OCI-LY7 (cell line): ENCODE results near the gene DGKD. TPM values are rescaled to one million over a fixed set of nuclear protein-coding genes. Genes with fewer than 3 reads are reported as not detected.

ENCODE experiments used
- BruUV-seq: library from RNA; stranded (reverse); fragments of 400-500 nt; replicated peaks from 2 replicates; lab custom pipeline; 2021; lab: Mats Ljungman, UMichigan
- CTCF ChIA-PET: fragments of 300-600 bp; sonication (Branson Sonifier 250); formaldehyde crosslinking; loops from one replicate; lab custom pipeline; 2022; ENCODE audit warnings: antibody characterized with exemption; ENCODE audit not compliant: unreplicated experiment; lab: Charles Lee
- POLR2A ChIA-PET: fragments of 300-600 bp; sonication (Branson Sonifier 250); formaldehyde crosslinking; loops from one replicate; lab custom pipeline; 2022; ENCODE audit warnings: antibody characterized with exemption; lab: Charles Lee
- DNase-seq: peaks from one replicate; pipeline ENCODE4 v3.0.0-alpha.2; 2015; ENCODE audit warnings: low spot score
- H2AFZ ChIP-seq: fragments of 200-600 bp; sonication (generic), shearing (Covaris generic); 2 replicates; pipeline ENCODE4 v1.6.1; 2014; ENCODE audit warnings: mild to moderate bottlenecking, antibody characterized with exemption, low read length, moderate library complexity
- H3K27ac ChIP-seq: fragments of 200-600 bp; sonication (generic); 2 replicates; pipeline ENCODE4 v1.5.1; 2014; ENCODE audit warnings: mixed run types, low read depth, mild to moderate bottlenecking, moderate library complexity, low read length, inconsistent platforms; ENCODE audit not compliant: poor library complexity, severe bottlenecking
- H3K36me3 ChIP-seq: fragments of 200-600 bp; sonication (generic); 2 replicates; pipeline ENCODE4 v1.6.1; 2014; ENCODE audit warnings: mild to moderate bottlenecking, antibody characterized with exemption, low read length, moderate library complexity, mixed read lengths; ENCODE audit not compliant: insufficient read depth
- H3K4me1 ChIP-seq: fragments of 200-600 bp; sonication (generic); 2 replicates; pipeline ENCODE4 v1.5.1; 2014; ENCODE audit warnings: mild to moderate bottlenecking, low read length; ENCODE audit not compliant: insufficient read depth, poor library complexity, severe bottlenecking
- H3K4me2 ChIP-seq: fragments of 200-600 bp; sonication (generic); 2 replicates; pipeline ENCODE4 v1.6.1; 2014; ENCODE audit warnings: mild to moderate bottlenecking, low read length
- H3K4me3 ChIP-seq: fragments of 200-600 bp; sonication (generic); 2 replicates; pipeline ENCODE4 v1.5.1; 2014; ENCODE audit warnings: mild to moderate bottlenecking, low read depth, low read length; ENCODE audit not compliant: poor library complexity, severe bottlenecking
- H3K79me2 ChIP-seq: fragments of 200-600 bp; sonication (generic); 2 replicates; pipeline ENCODE4 v1.6.1; 2016; ENCODE audit warnings: low read depth, mild to moderate bottlenecking, low read length, moderate library complexity, mixed read lengths; ENCODE audit not compliant: insufficient read depth
- H3K9me2 ChIP-seq: fragments of 200-600 bp; sonication (generic); 2 replicates; pipeline ENCODE4 v1.6.1; 2016; ENCODE audit warnings: mild to moderate bottlenecking, low read length, mixed read lengths; ENCODE audit not compliant: insufficient read depth
- H3K9me3 ChIP-seq: fragments of 200-600 bp; sonication (generic); 2 replicates; pipeline ENCODE4 v1.6.1; 2014; ENCODE audit warnings: mild to moderate bottlenecking, mixed run types, low read length, mixed read lengths
- H4K20me1 ChIP-seq: fragments of 200-600 bp; sonication (generic); 2 replicates; pipeline ENCODE4 v1.6.1; 2014; ENCODE audit warnings: mild to moderate bottlenecking, antibody characterized with exemption, low read length, moderate library complexity, mixed read lengths; ENCODE audit not compliant: insufficient read depth
- CTCF ChIP-seq: fragments of 200-600 bp; sonication (generic); conservative IDR thresholded peaks from 2 replicates; pipeline ENCODE4 v1.5.1; 2014; ENCODE audit warnings: mild to moderate bottlenecking, antibody characterized with exemption, low read length, moderate library complexity, mixed read lengths
- EZH2phosphoT487 ChIP-seq: fragments of 200-600 bp; sonication (generic); IDR thresholded peaks from 2 replicates; pipeline ENCODE4 v1.6.1; 2018; ENCODE audit warnings: low read depth, borderline replicate concordance, mild to moderate bottlenecking, mixed run types, antibody characterized with exemption, low read length, moderate library complexity, mixed read lengths
- intact Hi-C: fragments of 100-400 bp; cut with micrococcal nuclease; formaldehyde crosslinking; loops from one replicate; pipeline ENCODE4 v1.10.0; 2022; ENCODE audit not compliant: unreplicated experiment
- total RNA-seq, 2 experiments: library from RNA; depleted of rRNA in 1 of 2; stranded (reverse); fragments of >200 nt in 1 of 2; shearing (Covaris generic) in 1 of 2; gene quantifications; 2 replicates each; pipeline ENCODE4 v1.2.3, GENCODE V29; 2014 to 2022

Gene DGKD
- total RNA-seq, 2 experiments from 2014 or later, result 62.9 to 271 TPM

GRCh38 chr2:233433029-233433428 is 78.7 kb downstream of the DGKD start:
- CTCF ChIA-PET, result no interaction called here
- intact Hi-C loops, result no loop called here

DNA sequence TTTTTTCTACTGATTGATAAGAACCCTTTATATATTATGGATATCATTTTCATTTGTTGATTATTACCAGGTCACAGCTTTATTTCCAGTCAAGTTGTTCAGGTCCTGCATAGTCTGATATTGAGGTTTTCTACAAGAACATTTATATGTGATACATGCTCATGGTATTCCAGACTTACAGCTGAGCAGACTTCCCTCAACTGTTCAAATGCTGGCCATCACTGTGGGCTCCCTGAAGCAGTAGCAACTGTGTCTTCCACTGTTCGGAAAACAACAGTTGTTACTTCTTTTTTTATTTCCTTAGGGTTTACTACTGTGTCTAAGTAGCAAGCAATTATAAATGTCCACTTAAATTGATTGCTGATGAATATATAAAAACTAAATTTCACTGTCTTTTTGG is 79.5 kb downstream of the DGKD start:
- intact Hi-C loops, result no loop called here
- no peak for TF ChIP-seq EZH2phosphoT487
- TF ChIP-seq CTCF, result no peak
- POLR2A ChIA-PET, result interaction anchor here (0.5 to 0.9 kb wide), 2 partner anchors 14 to 77 kb away, joined by 3 read pairs; no protein-coding TSS in a partner anchor

More at GRCh38 chr2:233433029-233433428, 78.7 kb downstream of the DGKD start:
- POLR2A ChIA-PET, result no interaction called here
- no peak for DNase-seq
- BruUV-seq, result no TSS peak
- Histone ChIP-seq H3K4me3 (no peak overlapping the region), H3K9me3 (no peaks in the 10 kb centered on the region), H3K27ac (no peak overlapping the region), H2AFZ (no peak overlapping the region), H3K36me3 (peaks cover 42% of the 10 kb centered on the region), H3K79me2 (no peaks in the 10 kb centered on the region), H3K9me2 (no peaks in the 10 kb centered on the region), H3K4me1 (no peaks in the 10 kb centered on the region), H3K4me2 (no peak overlapping the region), H4K20me1 (no peaks in the 10 kb centered on the region)
- TF ChIP-seq CTCF (no peak), EZH2phosphoT487 (no peak)

GRCh38 chr2:233434666-233435330 is 80.5 kb downstream of the DGKD start:
- POLR2A ChIA-PET, result interaction anchor here (0.9 kb wide), 1 partner anchor 78 kb away, joined by 3 read pairs; no protein-coding TSS in a partner anchor
- Histone ChIP-seq H3K9me2 (no peaks in the 10 kb centered on the region), H3K27ac (no peak overlapping the region), H3K36me3 (peaks cover 57% of the 10 kb centered on the region), H3K4me1 (no peaks in the 10 kb centered on the region), H3K4me2 (no peak overlapping the region), H4K20me1 (no peaks in the 10 kb centered on the region), H3K79me2 (no peaks in the 10 kb centered on the region), H2AFZ (no peak overlapping the region), H3K4me3 (no peak overlapping the region), H3K9me3 (no peaks in the 10 kb centered on the region)
- intact Hi-C loops, result no loop called here
- no peak for DNase-seq
- CTCF ChIA-PET, result no interaction called here
- no TSS peak for BruUV-seq
- TF ChIP-seq CTCF, result no peak

More for the DNA sequence above, 79.5 kb downstream of the DGKD start:
- no peak overlapping the region for H3K4me2 ChIP-seq
- H3K9me2 ChIP-seq, result no peaks in the 10 kb centered on the region
- H3K4me3 ChIP-seq, result no peak overlapping the region
- DNase-seq, result no peak
- no peaks in the 10 kb centered on the region for H4K20me1 ChIP-seq
- no peaks in the 10 kb centered on the region for H3K9me3 ChIP-seq
- no peaks in the 10 kb centered on the region for H3K4me1 ChIP-seq
- no peaks in the 10 kb centered on the region for H3K79me2 ChIP-seq
- BruUV-seq, result no TSS peak
- no peak overlapping the region for H3K27ac ChIP-seq
- no peak overlapping the region for H2AFZ ChIP-seq
- H3K36me3 ChIP-seq, result peaks cover 47% of the 10 kb centered on the region
- CTCF ChIA-PET, result no interaction called here
